PFSK-1 (cell line): ENCODE data around the gene WNT4.

Experiments
- FOXP2 ChIP-seq: optimal IDR thresholded peaks from 2 replicates; pipeline ENCODE3; 2011; ENCODE audit warnings: borderline replicate concordance, control low read depth, inconsistent platforms; ENCODE audit not compliant: insufficient read depth; ENCODE audit errors: extremely low read length, extremely low read depth
- POLR2AphosphoS5 ChIP-seq: IDR thresholded peaks from 2 replicates; pipeline ENCODE4 v1.6.1; 2012; ENCODE audit warnings: low read depth, mild to moderate bottlenecking, control low read depth, low read length, moderate library complexity
- REST ChIP-seq, 2 experiments: IDR thresholded peaks; 2 replicates each; pipeline versions ENCODE4 v1.6.1 to v1.8.0; 2011 to 2012; ENCODE audit warnings: low read depth in 2 of 2, low read length in 2 of 2, control low read depth in 1 of 2, inconsistent platforms in 1 of 2, mild to moderate bottlenecking in 1 of 2, moderate library complexity in 1 of 2; ENCODE audit not compliant: insufficient read depth in 1 of 2
- SIN3A ChIP-seq: IDR thresholded peaks from 2 replicates; pipeline ENCODE4 v1.6.1; 2012; ENCODE audit warnings: mild to moderate bottlenecking, low read length, moderate library complexity, borderline replicate concordance; ENCODE audit not compliant: insufficient read depth
- TAF1 ChIP-seq: IDR thresholded peaks from 2 replicates; pipeline ENCODE4 v1.6.1; 2012; ENCODE audit warnings: low read length, control low read depth, borderline replicate concordance; ENCODE audit not compliant: insufficient read depth

WNT4 gene

GRCh38 chr1:22132517-22133235 lies 10.2 kb downstream of the WNT4 start:
- TF ChIP-seq TAF1 = no peak
- no peak for TF ChIP-seq SIN3A
- no peak for TF ChIP-seq REST (IDR thresholded peaks at IDR 0.05; ENCODE audit: insufficient read depth in 1 of 2, low read depth in 2 of 2, low read length in 2 of 2)
- TF ChIP-seq FOXP2 = no peak
- TF ChIP-seq POLR2AphosphoS5 = no peak

GRCh38 chr1:22131875-22132486 lies 10.9 kb downstream of the WNT4 start:
- TF ChIP-seq FOXP2 = no peak
- no peak for TF ChIP-seq SIN3A

- no peak for TF ChIP-seq FOXP2
Measured at GRCh38 chr1:22131062-22131461, 11.8 kb downstream of the WNT4 start.

- no peak for TF ChIP-seq FOXP2
- no peak for TF ChIP-seq POLR2AphosphoS5
- no peak for TF ChIP-seq SIN3A
- TF ChIP-seq REST (IDR thresholded peaks at IDR 0.05; ENCODE audit: insufficient read depth in 1 of 2, low read depth in 2 of 2, low read length in 2 of 2) = no peak
- TF ChIP-seq TAF1 = no peak
Measured at GRCh38 chr1:22129501-22130117, 13.3 kb downstream of the WNT4 start.

- TF ChIP-seq TAF1 (no peak), POLR2AphosphoS5 (no peak), SIN3A (no peak), REST (IDR thresholded peaks at IDR 0.05; ENCODE audit: insufficient read depth in 1 of 2, low read depth in 2 of 2, low read length in 2 of 2) (no peak), FOXP2 (no peak)
Measured at GRCh38 chr1:22128392-22128791, 14.5 kb downstream of the WNT4 start.

- TF ChIP-seq FOXP2 (no peak), REST (IDR thresholded peaks at IDR 0.05; ENCODE audit: insufficient read depth in 1 of 2, low read depth in 2 of 2, low read length in 2 of 2) (no peak), POLR2AphosphoS5 (no peak), TAF1 (no peak), SIN3A (no peak)
Measured at GRCh38 chr1:22127731-22128130, 15.2 kb downstream of the WNT4 start.
